HepG2 (cell line): ENCODE data around the gene SATB1. TPM values are rescaled to one million over a fixed set of nuclear protein-coding genes. Genes with fewer than 3 reads are reported as not detected.

Experiments
- ATAC-seq: fragments of 200-7000 bp; cut with Tn5 transposase; 3 replicates; pipeline ENCODE4 v1.9.1; 2020; ENCODE audit warnings: mild to moderate bottlenecking, moderate library complexity
- BruUV-seq: library from RNA; stranded (reverse); fragments of 400-500 nt; replicated peaks from 2 replicates; lab custom pipeline; 2021; lab: Mats Ljungman, UMichigan
- CTCF ChIA-PET: fragments of 300-600 bp; formaldehyde crosslinking; extraction: SDS; loops from one replicate; lab custom pipeline; 2021; ENCODE audit warnings: low total read pairs, inconsistent platforms, low intra/inter-chr PET ratio; lab: Yijun Ruan, JAX
- POLR2A ChIA-PET: fragments of 350-600 bp; sonication (Branson Sonifier 250); formaldehyde crosslinking; loops from one replicate; lab custom pipeline; 2020; ENCODE audit warnings: antibody characterized with exemption, inconsistent platforms; lab: Yijun Ruan, JAX
- DNase-seq: peaks from one replicate; pipeline ENCODE4 v3.0.0-alpha.2; 2015; ENCODE audit warnings: low spot score
- FAIRE-seq: peaks from 3 replicates; lab custom pipeline; 2011; peaks lifted over from hg19 to GRCh38; lab: Jason Lieb, UNC
- H2AFZ ChIP-seq: one replicate; pipeline ENCODE4 v1.6.1; 2011; ENCODE audit warnings: low read length, inconsistent platforms
- H3K27ac ChIP-seq: fragments of 300-600 bp; 3 replicates; pipeline ENCODE4 v1.8.0; 2011; ENCODE audit warnings: mixed run types, mild to moderate bottlenecking, mixed read lengths, low read length, inconsistent platforms; ENCODE audit not compliant: insufficient read depth; ENCODE audit errors: extremely low read length
- H3K27me3 ChIP-seq, 2 experiments: fragments of 200-600 bp in 1 of 2; 2 replicates in 1 of 2; 3 replicates in 1 of 2; pipeline versions ENCODE4 v1.6.0 to v1.8.0; 2011; ENCODE audit warnings: low read length in 2 of 2, mild to moderate bottlenecking in 2 of 2, moderate library complexity in 2 of 2, inconsistent platforms in 1 of 2; ENCODE audit not compliant: insufficient read depth in 2 of 2, control insufficient read depth in 1 of 2
- H3K36me3 ChIP-seq, 2 experiments: fragments of 200-600 bp in 1 of 2; replicated peaks in 1 of 2; 2 replicates in 1 of 2; 3 replicates in 1 of 2; pipeline versions ENCODE4 v1.5.1 to v1.8.0; 2011; ENCODE audit warnings: low read length in 2 of 2, inconsistent platforms in 1 of 2; ENCODE audit not compliant: insufficient read depth in 2 of 2, control insufficient read depth in 1 of 2
- H3K4me1 ChIP-seq: 2 replicates; pipeline ENCODE4 v1.5.1; 2012; ENCODE audit warnings: low read length, inconsistent platforms; ENCODE audit not compliant: insufficient read depth
- H3K4me2 ChIP-seq: 2 replicates; pipeline ENCODE4 v1.6.0; 2011; ENCODE audit warnings: low read depth, low read length, inconsistent platforms
- H3K4me3 ChIP-seq, 3 experiments: fragments of 200-600 bp in 1 of 3; sonication (generic), shearing (Covaris generic) in 1 of 3; replicated peaks in 1 of 3; 2 replicates each; pipeline ENCODE4 v1.5.1; 2011 to 2016; ENCODE audit warnings: low read length in 3 of 3, inconsistent platforms in 2 of 3, low read depth in 2 of 3, mild to moderate bottlenecking in 2 of 3, control low read depth in 1 of 3, mixed read lengths in 1 of 3; ENCODE audit not compliant: insufficient read depth in 1 of 3
- H3K79me2 ChIP-seq: one replicate; pipeline ENCODE4 v1.6.1; 2011; ENCODE audit warnings: low read length, inconsistent platforms; ENCODE audit not compliant: insufficient read depth
- H3K9ac ChIP-seq: 2 replicates; pipeline ENCODE4 v1.6.0; 2011; ENCODE audit warnings: mild to moderate bottlenecking, low read depth, low read length, inconsistent platforms; ENCODE audit not compliant: insufficient read depth
- H3K9me3 ChIP-seq: 2 replicates; pipeline ENCODE4 v1.5.1; 2012; ENCODE audit warnings: mild to moderate bottlenecking, low read length
- H4K20me1 ChIP-seq: 2 replicates; pipeline ENCODE4 v1.6.0; 2011; ENCODE audit warnings: inconsistent platforms, mild to moderate bottlenecking, low read length, moderate library complexity; ENCODE audit not compliant: insufficient read depth
- CENPX ChIP-seq: sonication (generic); formaldehyde crosslinking; IDR thresholded peaks from 2 replicates; pipeline ENCODE4 v1.9.0; 2021; ENCODE audit warnings: mild to moderate bottlenecking, missing genetic modification reagents, moderate library complexity
- CREBL2 ChIP-seq: sonication (generic); formaldehyde crosslinking; IDR thresholded peaks from 2 replicates; pipeline ENCODE4 v1.8.1; 2023; ENCODE audit warnings: missing genetic modification reagents, mild to moderate bottlenecking, borderline replicate concordance
- ETV5 ChIP-seq: IDR thresholded peaks from 2 replicates; pipeline ENCODE4 v1.6.1; 2018; ENCODE audit warnings: missing biosample characterization, missing genetic modification reagents, inconsistent platforms, borderline replicate concordance
- IRX3 ChIP-seq: sonication (generic); formaldehyde crosslinking; IDR thresholded peaks from 2 replicates; pipeline ENCODE4 v1.8.1; 2023; ENCODE audit warnings: mild to moderate bottlenecking, low read depth, missing genetic modification reagents, borderline replicate concordance
- MYNN ChIP-seq: sonication (generic); formaldehyde crosslinking; IDR thresholded peaks from 2 replicates; pipeline ENCODE4 v1.4.0; 2020; ENCODE audit warnings: mild to moderate bottlenecking, low read depth, missing genetic modification reagents
- SRSF9 ChIP-seq: fragments of 200-400 bp; formaldehyde crosslinking; IDR thresholded peaks from 2 replicates; pipeline ENCODE4 v1.6.1; 2018; ENCODE audit warnings: borderline replicate concordance, mild to moderate bottlenecking, low read depth, low read length; ENCODE audit not compliant: insufficient read depth, poor library complexity, severe bottlenecking
- ZFP37 ChIP-seq: sonication (generic); formaldehyde crosslinking; IDR thresholded peaks from 2 replicates; pipeline ENCODE4 v1.4.0; 2020; ENCODE audit warnings: missing genetic modification reagents, borderline replicate concordance
- ZNF234 ChIP-seq: sonication (generic); formaldehyde crosslinking; conservative IDR thresholded peaks from 2 replicates; pipeline ENCODE4 v1.5.1; 2020; ENCODE audit warnings: mild to moderate bottlenecking, missing genetic modification reagents
- ZNF383 ChIP-seq: sonication (generic); formaldehyde crosslinking; IDR thresholded peaks from 2 replicates; pipeline ENCODE4 v1.4.0; 2020; ENCODE audit warnings: missing genetic modification reagents, mild to moderate bottlenecking, borderline replicate concordance
- ZNF609 ChIP-seq: sonication (generic); formaldehyde crosslinking; IDR thresholded peaks from 2 replicates; pipeline ENCODE4 v1.4.0; 2020; ENCODE audit warnings: mild to moderate bottlenecking, missing genetic modification reagents, borderline replicate concordance
- ZNF616 ChIP-seq: sonication (generic); formaldehyde crosslinking; IDR thresholded peaks from 2 replicates; pipeline ENCODE4 v1.5.0; 2020; ENCODE audit warnings: low read depth, mild to moderate bottlenecking, missing genetic modification reagents
- ZNF7 ChIP-seq: IDR thresholded peaks from 2 replicates; pipeline ENCODE4 v1.6.1; 2016; ENCODE audit warnings: missing biosample characterization, missing genetic modification reagents
- WGBS: methylation state at CpG from one replicate; pipeline ENCODE4 v1.1.6; 2017; ENCODE audit warnings: low lambda C conversion rate; 5-methylcytosine and 5-hydroxymethylcytosine counted together
- in situ Hi-C: cut with HindIII; loops from 2 replicates; pipeline ENCODE4 v1.10.0; 2017; ENCODE audit warnings: low pct_unique_long_range_greater_than_20kb; ENCODE audit not compliant: extremely low pct_ligation_motif_present
- intact Hi-C: fragments of 100-400 bp; cut with micrococcal nuclease; formaldehyde crosslinking; loops from one replicate; pipeline ENCODE4 v1.10.0; 2022; ENCODE audit not compliant: unreplicated experiment
- polyA plus RNA-seq, 8 experiments: library from polyadenylated mRNA; depleted of rRNA in 3 of 8; stranded (reverse) in 7 of 8; unstranded in 1 of 8; fragments of >200 nt; fragmentation: Illumina TruSeq in 4 of 8; extraction: Trizol in 4 of 8; gene quantifications; 2 replicates each; pipeline versions ENCODE4 v1.2.1 to v1.2.3, GENCODE V29; 2011 to 2016; ENCODE audit warnings: low read depth in 4 of 8, missing spikeins in 1 of 8, mixed read lengths in 1 of 8; ENCODE audit not compliant: insufficient read depth in 1 of 8
- total RNA-seq, 5 experiments: library from RNA; depleted of rRNA; stranded (reverse); fragments of >200 nt; fragmentation: Illumina TruSeq; extraction: Trizol; gene quantifications; 2 replicates each; pipeline ENCODE4 v1.2.3, GENCODE V29; 2016; ENCODE audit warnings: low read depth in 1 of 5

The SATB1 gene
- total and polyA plus RNA-seq, 2 of the 13 experiments (the other 11 are each of a cell fraction or from before 2014, with no cell fraction given) = 0.03 TPM; not detected in 1

DNA sequence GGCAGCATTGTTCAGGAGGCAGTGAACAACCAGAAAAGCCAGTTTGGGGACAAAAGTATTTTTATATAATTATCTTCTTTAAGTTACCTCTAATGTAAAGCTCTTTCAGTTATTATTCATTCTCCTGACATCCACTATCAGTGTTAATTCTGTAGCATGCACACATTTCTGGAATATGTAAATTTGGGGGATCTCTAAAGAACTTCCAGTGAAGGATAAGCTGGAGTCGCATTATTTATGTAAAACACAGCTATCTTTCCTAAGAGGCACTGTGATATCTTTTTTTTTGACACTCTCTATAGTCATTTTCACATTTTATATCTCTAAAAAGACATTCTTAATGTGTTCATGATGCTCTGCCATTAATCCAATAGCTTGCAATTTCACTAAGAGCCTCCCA is 26.7 kb downstream of the SATB1 start:
- WGBS = 0% methylated on average over 1 of the region's 1 CpG
- no TSS peak for BruUV-seq
- in situ Hi-C loops = loop anchor here (25.0 kb wide), 1 partner anchor 1136 kb away; no protein-coding TSS in a partner anchor
- intact Hi-C loops = no loop called here
- Histone ChIP-seq H3K4me3 (no peak overlapping the region), H3K4me2 (no peak overlapping the region), H3K79me2 (no peaks in the 10 kb centered on the region), H3K9ac (no peak overlapping the region)
- TF ChIP-seq MYNN (CRISPR knock-in tag) (no peak), ZNF7 (CRISPR knock-in tag) (no peak), CREBL2 (CRISPR knock-in tag) (no peak), ZNF383 (no peak), ZNF616 (no peak), ZFP37 (no peak), SRSF9 (no peak), CENPX (no peak), ZNF609 (CRISPR knock-in tag) (no peak), ZNF234 (CRISPR knock-in tag) (no peak), IRX3 (CRISPR knock-in tag) (no peak), ETV5 (CRISPR knock-in tag) (no peak)
- TF ChIP-seq, all 625 proteins: peak for 0
- Histone ChIP-seq H2AFZ (no peak overlapping the region), H3K27me3 (no peaks in the 10 kb centered on the region), H3K27ac (no peak overlapping the region), H3K4me1 (no peaks in the 10 kb centered on the region), H4K20me1 (no peaks in the 10 kb centered on the region), H3K36me3 (no peaks in the 10 kb centered on the region), H3K9me3 (no peaks in the 10 kb centered on the region)
- POLR2A ChIA-PET = no interaction called here
- CTCF ChIA-PET = no interaction called here
- FAIRE-seq (no peak), ATAC-seq (no peak), DNase-seq (no peak)
